ENCODE data around the gene VIT. TPM values are rescaled to one million over a fixed set of nuclear protein-coding genes. Genes with fewer than 3 reads are reported as not detected.
A peak's percentile ranks its signal among the peaks of the same experiment; 100 is the strongest.

VIT gene
- polyA plus RNA-seq, 1 of the 3 experiments (the other 2 are of a cell fraction): not detected

GRCh38 chr2:36769106-36769505, 72.6 kb downstream of the VIT start (continued):
- TF ChIP-seq, protein P1, sequence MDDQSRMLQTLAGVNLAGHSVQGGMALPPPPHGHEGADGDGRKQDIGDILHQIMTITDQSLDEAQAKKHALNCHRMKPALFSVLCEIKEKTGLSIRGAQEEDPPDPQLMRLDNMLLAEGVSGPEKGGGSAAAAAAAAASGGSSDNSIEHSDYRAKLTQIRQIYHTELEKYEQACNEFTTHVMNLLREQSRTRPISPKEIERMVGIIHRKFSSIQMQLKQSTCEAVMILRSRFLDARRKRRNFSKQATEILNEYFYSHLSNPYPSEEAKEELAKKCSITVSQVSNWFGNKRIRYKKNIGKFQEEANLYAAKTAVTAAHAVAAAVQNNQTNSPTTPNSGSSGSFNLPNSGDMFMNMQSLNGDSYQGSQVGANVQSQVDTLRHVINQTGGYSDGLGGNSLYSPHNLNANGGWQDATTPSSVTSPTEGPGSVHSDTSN (IDR thresholded peaks at IDR 0.05): no peak

GRCh38 chr2:36770542-36771287, 74.2 kb downstream of the VIT start:
- 55% methylated on average over 11 of the region's 11 CpGs for WGBS (ENCODE audit: low lambda C conversion rate)
- Histone ChIP-seq H3K9me3 (no peaks in the 10 kb centered on the region), H3K27me3 (ENCODE audit: insufficient read depth) (no peaks in the 10 kb centered on the region; the same call in 1 of the 2 replicates), H3K36me3 (replicated peaks in 1 of 2; ENCODE audit: control insufficient read depth in 1 of 2, insufficient read depth in 2 of 2, low read length in 1 of 2) (no peaks in the 10 kb centered on the region), H3K4me3 (ENCODE audit: low read depth in 2 of 2, low read length in 1 of 2) (peak overlapping the region in 1 of 2 experiments; percentile 27; a peak in 1 of 4 replicates), H3K9me2 (no peaks in the 10 kb centered on the region), H4K20me1 (ENCODE audit: insufficient read depth) (no peaks in the 10 kb centered on the region), H3F3A (replicated peaks; ENCODE audit: insufficient read depth) (no peaks in the 10 kb centered on the region), H3K9ac (no peak overlapping the region), H3K4me1 (ENCODE audit: control insufficient read depth in 1 of 2, insufficient read depth in 2 of 2, low read depth in 1 of 2, low read length in 1 of 2) (no peaks in the 10 kb centered on the region), H3K4me2 (no peak overlapping the region), H3K79me2 (ENCODE audit: insufficient read depth) (no peaks in the 10 kb centered on the region), H3K27ac (ENCODE audit: low read depth in 2 of 2, low read length in 1 of 2) (no peak overlapping the region), H2AFZ (ENCODE audit: low read depth) (no peak overlapping the region)
- ChIA-PET CTCF (interaction anchor here (0.6 to 7.2 kb wide), 18 partner anchors 9 to 436 kb away, joined by 3 to 78 read pairs (median 3); no protein-coding TSS in a partner anchor), POLR2A (no interaction called here)
- DNase-seq: peak; percentile 64
- TF ChIP-seq, protein P2, sequence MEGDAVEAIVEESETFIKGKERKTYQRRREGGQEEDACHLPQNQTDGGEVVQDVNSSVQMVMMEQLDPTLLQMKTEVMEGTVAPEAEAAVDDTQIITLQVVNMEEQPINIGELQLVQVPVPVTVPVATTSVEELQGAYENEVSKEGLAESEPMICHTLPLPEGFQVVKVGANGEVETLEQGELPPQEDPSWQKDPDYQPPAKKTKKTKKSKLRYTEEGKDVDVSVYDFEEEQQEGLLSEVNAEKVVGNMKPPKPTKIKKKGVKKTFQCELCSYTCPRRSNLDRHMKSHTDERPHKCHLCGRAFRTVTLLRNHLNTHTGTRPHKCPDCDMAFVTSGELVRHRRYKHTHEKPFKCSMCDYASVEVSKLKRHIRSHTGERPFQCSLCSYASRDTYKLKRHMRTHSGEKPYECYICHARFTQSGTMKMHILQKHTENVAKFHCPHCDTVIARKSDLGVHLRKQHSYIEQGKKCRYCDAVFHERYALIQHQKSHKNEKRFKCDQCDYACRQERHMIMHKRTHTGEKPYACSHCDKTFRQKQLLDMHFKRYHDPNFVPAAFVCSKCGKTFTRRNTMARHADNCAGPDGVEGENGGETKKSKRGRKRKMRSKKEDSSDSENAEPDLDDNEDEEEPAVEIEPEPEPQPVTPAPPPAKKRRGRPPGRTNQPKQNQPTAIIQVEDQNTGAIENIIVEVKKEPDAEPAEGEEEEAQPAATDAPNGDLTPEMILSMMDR (IDR thresholded peaks at IDR 0.05): peak; percentile 63
- TF ChIP-seq FOXM1 (IDR thresholded peaks at IDR 0.05; ENCODE audit: low read depth) (no peak), RAD21 (IDR thresholded peaks at IDR 0.05; ENCODE audit: low read length) (peak; percentile 53)

DNA sequence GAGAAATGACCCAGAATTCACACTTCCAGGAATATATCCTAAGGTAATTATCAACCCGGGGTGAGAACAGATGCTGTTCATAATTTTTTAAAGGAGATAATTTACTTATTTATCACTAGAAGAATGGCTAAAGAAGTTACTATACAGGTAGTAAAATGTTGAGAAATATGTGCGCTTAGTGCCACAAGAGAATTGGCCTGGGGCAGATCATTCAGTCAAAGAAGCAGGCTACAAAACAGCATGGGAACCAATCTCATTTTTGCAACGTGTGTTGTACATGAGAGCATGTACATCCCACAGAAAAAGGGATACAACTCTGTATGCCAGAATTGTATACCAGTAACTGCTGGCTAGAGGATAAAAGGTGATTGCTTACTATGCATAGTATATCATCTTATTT, 75.2 kb downstream of the VIT start:
- Histone ChIP-seq H3K36me3 (replicated peaks in 1 of 2; ENCODE audit: control insufficient read depth in 1 of 2, insufficient read depth in 2 of 2, low read length in 1 of 2) (no peaks in the 10 kb centered on the region), H3K4me1 (ENCODE audit: control insufficient read depth in 1 of 2, insufficient read depth in 2 of 2, low read depth in 1 of 2, low read length in 1 of 2) (no peaks in the 10 kb centered on the region), H3F3A (replicated peaks; ENCODE audit: insufficient read depth) (no peaks in the 10 kb centered on the region), H3K9me2 (no peaks in the 10 kb centered on the region), H3K27me3 (ENCODE audit: insufficient read depth) (no peaks in the 10 kb centered on the region; the same call in 1 of the 2 replicates), H3K9me3 (no peaks in the 10 kb centered on the region), H3K27ac (ENCODE audit: low read depth in 2 of 2, low read length in 1 of 2) (no peak overlapping the region), H4K20me1 (ENCODE audit: insufficient read depth) (no peaks in the 10 kb centered on the region), H3K9ac (no peak overlapping the region), H2AFZ (ENCODE audit: low read depth) (0 out of 2 replicates have a peak overlapping the region, but pooled peaks have one; percentile 7), H3K79me2 (ENCODE audit: insufficient read depth) (no peaks in the 10 kb centered on the region), H3K4me2 (no peak overlapping the region), H3K4me3 (ENCODE audit: low read depth in 2 of 2, low read length in 1 of 2) (no peak overlapping the region)
- DNase-seq: no peak
- WGBS (ENCODE audit: low lambda C conversion rate): 33% methylated on average over 3 of the region's 3 CpGs
- ChIA-PET POLR2A (no interaction called here), CTCF (interaction anchor here (6.2 kb wide), 1 partner anchor 13 kb away, joined by 67 read pairs; no protein-coding TSS in a partner anchor)
- TF ChIP-seq RAD21 (IDR thresholded peaks at IDR 0.05; ENCODE audit: low read length) (no peak), SIN3A (IDR thresholded peaks at IDR 0.05; ENCODE audit: borderline replicate concordance, low read depth, low read length) (no peak), JUND (IDR thresholded peaks at IDR 0.05) (no peak), MXI1 (IDR thresholded peaks at IDR 0.05; ENCODE audit: low read depth, low read length) (no peak), NRF1 (IDR thresholded peaks at IDR 0.05; ENCODE audit: low read depth, low read length) (no peak), RCOR1 (IDR thresholded peaks at IDR 0.05; ENCODE audit: low read length) (no peak), EZH2phosphoT487 (IDR thresholded peaks at IDR 0.05; ENCODE audit: borderline replicate concordance, low read depth) (no peak), YY1 (IDR thresholded peaks at IDR 0.05; ENCODE audit: low read depth) (no peak), ELF1 (IDR thresholded peaks at IDR 0.05) (no peak)

Measured in SK-N-SH (cell line).